Kidney (tissue), 14 donors: ENCODE measurements around the gene GPR37L1. TPM values are rescaled to one million over a fixed set of nuclear protein-coding genes. Genes with fewer than 3 reads are reported as not detected.

ENCODE experiments used
- DNase-seq, 5 donors: peaks; one replicate each; pipeline ENCODE4 v3.0.0-alpha.2; 2013 to 2020
- FAIRE-seq: peaks from 2 replicates; lab custom pipeline; 2012; peaks lifted over from hg19 to GRCh38; lab: Jason Lieb, UNC
- H3K27ac ChIP-seq, 2 donors: one replicate each; pipeline ENCODE4 v1.7.0; 2013; ENCODE audit warnings: low read depth in 2 of 2, low read length in 2 of 2, inconsistent platforms in 1 of 2
- H3K27me3 ChIP-seq: one replicate; pipeline ENCODE4 v1.7.1; 2013; ENCODE audit warnings: low read length, inconsistent platforms; ENCODE audit not compliant: control insufficient read depth, insufficient read depth
- H3K36me3 ChIP-seq, 3 donors: one replicate each; pipeline versions ENCODE4 v1.7.0 to v1.7.1; 2013; ENCODE audit warnings: low read length in 3 of 3, control low read depth in 1 of 3, inconsistent platforms in 1 of 3; ENCODE audit not compliant: insufficient read depth in 3 of 3, control insufficient read depth in 2 of 3
- H3K4me1 ChIP-seq, 3 donors: one replicate each; pipeline versions ENCODE4 v1.7.0 to v1.7.1; 2013; ENCODE audit warnings: low read length in 3 of 3, inconsistent platforms in 1 of 3, low read depth in 1 of 3; ENCODE audit not compliant: control insufficient read depth in 2 of 3, insufficient read depth in 2 of 3
- H3K4me3 ChIP-seq, 3 donors: one replicate each; pipeline versions ENCODE4 v1.7.0 to v1.8.1; 2013; ENCODE audit warnings: low read length in 3 of 3, control low read depth in 1 of 3, inconsistent platforms in 1 of 3
- H3K9ac ChIP-seq, 3 donors: one replicate each; pipeline versions ENCODE4 v1.7.0 to v1.7.1; 2013; ENCODE audit warnings: low read length in 3 of 3, control low read depth in 1 of 3, inconsistent platforms in 1 of 3
- H3K9me3 ChIP-seq, 3 donors: one replicate each; pipeline versions ENCODE4 v1.7.0 to v1.7.1; 2013; ENCODE audit warnings: low read length in 3 of 3, control low read depth in 1 of 3, inconsistent platforms in 1 of 3; ENCODE audit not compliant: control insufficient read depth in 2 of 3, insufficient read depth in 1 of 3
- CTCF ChIP-seq: IDR thresholded peaks from 3 replicates; pipeline ENCODE4 v1.5.1; 2012; ENCODE audit warnings: mild to moderate bottlenecking, moderate library complexity, borderline replicate concordance; ENCODE audit not compliant: insufficient read depth; ENCODE audit errors: extremely low read depth
- intact Hi-C: fragments of 100-400 bp; cut with DNase I; formaldehyde crosslinking; loops from one replicate; pipeline ENCODE4 v1.11.1; 2022
- polyA plus RNA-seq: library from polyadenylated mRNA; stranded (reverse); fragments of 350-450 nt; fragmentation: Illumina TruSeq; extraction: RNeasy Lipid Tissue Mini Kit (QIAGEN cat#74804); gene quantifications from one replicate; pipeline ENCODE4 v1.2.3, GENCODE V29; 2014; ENCODE audit warnings: low read depth, low replicate concordance; ENCODE audit not compliant: insufficient read depth
- total RNA-seq: library from RNA; stranded (reverse); fragmentation: NEBNext Ultra II Directional; extraction: Animal tissue kit (Norgen Biotek cat#: 25700); gene quantifications from one replicate; pipeline ENCODE4 v1.2.1, GENCODE V29; 2021
- donor health status: control.
- donor health status: control.
- donor health status: control.
- donor health status: control.
- donor health status: control.
- donor health status: DM: yes; HTN: yes; CAD: no.
- donor health status: Normal renal cell carcinoma (clear cell type).

GPR37L1 gene
- total and polyA plus RNA-seq, 2 donors from 2014 or later, result 0.13 TPM; not detected in 1

- DNase-seq (peak in 1 of 5 donors; percentile 54), FAIRE-seq (no peak)
- Histone ChIP-seq H3K27me3 (no peaks in the 10 kb centered on the region), H3K9me3 (no peaks in the 10 kb centered on the region), H3K4me3 (no peak overlapping the region), H3K36me3 (no peaks in the 10 kb centered on the region), H3K9ac (no peak overlapping the region), H3K27ac (no peak overlapping the region), H3K4me1 (no peaks in the 10 kb centered on the region)
- intact Hi-C loops, result loop anchor here (5.0 to 10.0 kb wide), 2 partner anchors 131 to 533 kb away; partner anchors contain the start of gene SYT2
- no peak for TF ChIP-seq CTCF
These were observed 58.9 kb downstream of the GPR37L1 start for GRCh38 chr1:202181586-202181985.

- H3K36me3 ChIP-seq, result no peaks in the 10 kb centered on the region
- H3K9ac ChIP-seq, result no peak overlapping the region
- no peak for TF ChIP-seq CTCF
- H3K9me3 ChIP-seq, result no peaks in the 10 kb centered on the region
- H3K4me3 ChIP-seq, result no peak overlapping the region
- FAIRE-seq, result no peak
- H3K27ac ChIP-seq, result no peak overlapping the region
- no peak for DNase-seq
- H3K27me3 ChIP-seq, result no peaks in the 10 kb centered on the region
- intact Hi-C loops, result loop anchor here (5.0 to 10.0 kb wide), 2 partner anchors 130 to 533 kb away; partner anchors contain the start of gene SYT2
- H3K4me1 ChIP-seq, result no peaks in the 10 kb centered on the region
These were observed 59.5 kb downstream of the GPR37L1 start for GRCh38 chr1:202182040-202182877.

Other genes with a start within 250 kb of the GPR37L1 start
- 10.4 TPM for gene SHISA4, start 234.0 kb upstream of the GPR37L1 start, total RNA-seq
- 37.6 TPM for gene SHISA4, start 234.0 kb upstream of the GPR37L1 start, polyA plus RNA-seq
- 33.3 TPM for gene LMOD1, start 176.4 kb upstream of the GPR37L1 start, total RNA-seq
- 9.5 TPM for gene LMOD1, start 176.4 kb upstream of the GPR37L1 start, polyA plus RNA-seq
- 40.8 TPM for gene TIMM17A, start 167.4 kb upstream of the GPR37L1 start, total RNA-seq
- gene TIMM17A, start 167.4 kb upstream of the GPR37L1 start, polyA plus RNA-seq, result 73.2 TPM
- gene RNPEP, start 140.3 kb upstream of the GPR37L1 start, total RNA-seq, result 54.6 TPM
- gene RNPEP, start 140.3 kb upstream of the GPR37L1 start, polyA plus RNA-seq, result 48.7 TPM
- 400 TPM for gene ELF3, start 112.3 kb upstream of the GPR37L1 start, total RNA-seq
- gene ELF3, start 112.3 kb upstream of the GPR37L1 start, polyA plus RNA-seq, result 81.8 TPM
- gene ARL8A, start 21.8 kb downstream of the GPR37L1 start, total RNA-seq, result 72.2 TPM
- 60.8 TPM for gene ARL8A, start 21.8 kb downstream of the GPR37L1 start, polyA plus RNA-seq
- gene PTPN7, start 37.7 kb downstream of the GPR37L1 start, total RNA-seq, result 5.5 TPM
- gene PTPN7, start 37.7 kb downstream of the GPR37L1 start, polyA plus RNA-seq, result 3.5 TPM
- 4.1 TPM for gene LGR6, start 70.9 kb downstream of the GPR37L1 start, total RNA-seq
- gene LGR6, start 70.9 kb downstream of the GPR37L1 start, polyA plus RNA-seq, result 1.8 TPM
- gene UBE2T, start 219.0 kb downstream of the GPR37L1 start, total RNA-seq, result 1.6 TPM
- gene UBE2T, start 219.0 kb downstream of the GPR37L1 start, polyA plus RNA-seq, result 6.6 TPM
- 40.0 TPM for gene PPP1R12B, start 225.8 kb downstream of the GPR37L1 start, total RNA-seq
- gene PPP1R12B, start 225.8 kb downstream of the GPR37L1 start, polyA plus RNA-seq, result 5.7 TPM